Smooth muscle cell (in vitro differentiated cells): ENCODE results near the gene DOK5. TPM values are rescaled to one million over a fixed set of nuclear protein-coding genes. Genes with fewer than 3 reads are reported as not detected.

Source experiments
- DNase-seq: peaks from one replicate; lab custom pipeline; 2025; ENCODE audit not compliant: unreplicated experiment; lab: John Stamatoyannopoulos, UW
- H2AFZ ChIP-seq: fragments of 200-600 bp; sonication (generic); 2 replicates; pipeline ENCODE4 v1.6.0; 2016; ENCODE audit warnings: antibody characterized with exemption, low read depth, mild to moderate bottlenecking
- H3F3A ChIP-seq: fragments of 200-600 bp; sonication (generic); 2 replicates; pipeline ENCODE4 v1.6.0; 2017; ENCODE audit warnings: antibody characterized with exemption, low read depth
- H3K27ac ChIP-seq: fragments of 200-600 bp; sonication (generic); 2 replicates; pipeline ENCODE4 v1.5.1; 2016; ENCODE audit warnings: low read depth, mild to moderate bottlenecking
- H3K27me3 ChIP-seq: fragments of 200-600 bp; sonication (generic); 2 replicates; pipeline ENCODE4 v1.6.1; 2016; ENCODE audit warnings: low read depth, mild to moderate bottlenecking
- H3K36me3 ChIP-seq: fragments of 200-600 bp; sonication (generic); 2 replicates; pipeline ENCODE4 v1.5.1; 2016; ENCODE audit warnings: low read depth
- H3K4me1 ChIP-seq: fragments of 200-600 bp; sonication (generic); 2 replicates; pipeline ENCODE4 v1.5.1; 2016; ENCODE audit warnings: low read depth
- H3K4me2 ChIP-seq: fragments of 200-600 bp; sonication (generic); 2 replicates; pipeline ENCODE4 v1.6.0; 2016; ENCODE audit warnings: mild to moderate bottlenecking
- H3K4me3 ChIP-seq: fragments of 200-600 bp; sonication (generic); 2 replicates; pipeline ENCODE4 v1.5.1; 2016; ENCODE audit warnings: mild to moderate bottlenecking
- H3K79me2 ChIP-seq: fragments of 200-600 bp; sonication (generic); 2 replicates; pipeline ENCODE4 v1.6.0; 2016; ENCODE audit warnings: low read depth, mild to moderate bottlenecking
- H3K9ac ChIP-seq: fragments of 200-600 bp; sonication (generic); 2 replicates; pipeline ENCODE4 v1.6.0; 2016; ENCODE audit warnings: low read depth
- H3K9me3 ChIP-seq: fragments of 200-600 bp; sonication (generic); replicated peaks from 2 replicates; pipeline ENCODE4 v1.5.1; 2016; ENCODE audit warnings: low read depth
- H4K20me1 ChIP-seq: fragments of 200-600 bp; sonication (generic); 2 replicates; pipeline ENCODE4 v1.6.0; 2016; ENCODE audit warnings: low read depth
- CTCF ChIP-seq: fragments of 200-600 bp; sonication (generic); IDR thresholded peaks from 2 replicates; pipeline ENCODE4 v1.5.1; 2017; ENCODE audit warnings: borderline replicate concordance, mild to moderate bottlenecking, antibody characterized with exemption; ENCODE audit not compliant: insufficient read depth, poor library complexity, severe bottlenecking
- WGBS: methylation state at CpG from one replicate; pipeline ENCODE4 v1.1.7; 2016; ENCODE audit warnings: low lambda C conversion rate; 5-methylcytosine and 5-hydroxymethylcytosine counted together
- polyA plus RNA-seq: library from polyadenylated mRNA; unstranded; fragments of >200 nt; fragmentation: Nextera tagmentation; extraction: Ambion mirVana; gene quantifications from 2 replicates; pipeline ENCODE4 v1.2.1, GENCODE V29; 2016
- total RNA-seq: library from RNA; depleted of rRNA; stranded (reverse); fragments of >200 nt; gene quantifications from 2 replicates; pipeline ENCODE4 v1.2.3, GENCODE V29; 2014

DOK5 gene
- 5.2 and 7.7 TPM in 2 replicates for total RNA-seq
- 7.7 and 10.4 TPM in 2 replicates for polyA plus RNA-seq

- Histone ChIP-seq H3K4me2 (peak within 1 kb of the TSS; percentile 95), H3K9me3 (no peaks in the 10 kb centered on the region), H4K20me1 (no peaks in the 10 kb centered on the region), H3K4me3 (peak within 1 kb of the TSS; percentile 81), H3K36me3 (no peaks in the 10 kb centered on the region), H3K27me3 (peaks cover 12% of the 10 kb centered on the region), H2AFZ (peak within 1 kb of the TSS; percentile 92), H3K4me1 (peaks cover 26% of the 10 kb centered on the region), H3F3A (peaks cover 10% of the 10 kb centered on the region), H3K79me2 (peaks cover 9% of the 10 kb centered on the region), H3K27ac (no peak within 1 kb of the TSS), H3K9ac (peak within 1 kb of the TSS; percentile 33)
- TF ChIP-seq CTCF, result no peak
- DNase-seq, result peak; percentile 41
- WGBS, result under 1% methylated on average over 46 of the region's 71 CpGs
Measured at GRCh38 chr20:54475334-54476168, at the start of gene DOK5. DOK5 (plus strand) TSS chr20:54475593; CDS start chr20:54475947, 354 bp downstream.

- no peaks in the 10 kb centered on the region for H3K27me3 ChIP-seq
- 92% methylated on average over 7 of the region's 7 CpGs for WGBS
- H3K4me2 ChIP-seq, result no peak overlapping the region
- H3K79me2 ChIP-seq, result no peaks in the 10 kb centered on the region
- no peaks in the 10 kb centered on the region for H3K36me3 ChIP-seq
- TF ChIP-seq CTCF, result no peak
- no peak overlapping the region for H3K4me3 ChIP-seq
- no peak for DNase-seq
- H3K27ac ChIP-seq, result no peak overlapping the region
- no peak overlapping the region for H2AFZ ChIP-seq
- H3K4me1 ChIP-seq, result no peaks in the 10 kb centered on the region
- H3F3A ChIP-seq, result no peaks in the 10 kb centered on the region
- H3K9ac ChIP-seq, result no peak overlapping the region
- H4K20me1 ChIP-seq, result no peaks in the 10 kb centered on the region
- no peaks in the 10 kb centered on the region for H3K9me3 ChIP-seq
Measured at GRCh38 chr20:54429364-54429763, 46.0 kb upstream of the DOK5 start.

GRCh38 chr20:54431156-54431944 lies 44.0 kb upstream of the DOK5 start:
- TF ChIP-seq CTCF, result no peak
- DNase-seq, result no peak
- H3K4me1 ChIP-seq, result no peaks in the 10 kb centered on the region
- H3K27ac ChIP-seq, result no peak overlapping the region
- H3K36me3 ChIP-seq, result no peaks in the 10 kb centered on the region
- 88% methylated on average over 10 of the region's 10 CpGs for WGBS
- no peak overlapping the region for H3K9ac ChIP-seq
- no peaks in the 10 kb centered on the region for H4K20me1 ChIP-seq
- H2AFZ ChIP-seq, result no peak overlapping the region
- H3K4me3 ChIP-seq, result no peak overlapping the region
- no peak overlapping the region for H3K4me2 ChIP-seq
- no peaks in the 10 kb centered on the region for H3K9me3 ChIP-seq
- H3K27me3 ChIP-seq, result no peaks in the 10 kb centered on the region
- no peaks in the 10 kb centered on the region for H3K79me2 ChIP-seq
- no peaks in the 10 kb centered on the region for H3F3A ChIP-seq
